Small intestine (tissue), 7 donors: ENCODE results near the gene NANOS2. TPM values are rescaled to one million over a fixed set of nuclear protein-coding genes. Genes with fewer than 3 reads are reported as not detected.
A peak's percentile ranks its signal among the peaks of the same experiment; 100 is the strongest.
"Not testable (repeated sequence)": the region's sequence is repeated elsewhere in the genome, so short reads cannot be mapped to it uniquely, and the experiment has no call there.

Experiments
- DNase-seq, 2 donors: peaks; one replicate each; pipeline versions ENCODE4 v3.0.0 to v3.0.0-alpha.2; 2013
- FAIRE-seq: peaks from 2 replicates; lab custom pipeline; 2012; peaks lifted over from hg19 to GRCh38; lab: Jason Lieb, UNC
- H3K27ac ChIP-seq, 3 donors: one replicate each; pipeline ENCODE4 v1.5.1; 2013; ENCODE audit warnings: low read length in 2 of 3, mild to moderate bottlenecking in 2 of 3, control low read depth in 1 of 3, inconsistent platforms in 1 of 3, low read depth in 1 of 3, moderate library complexity in 1 of 3
- H3K27me3 ChIP-seq, 3 donors: one replicate each; pipeline ENCODE4 v1.6.1; 2013; ENCODE audit warnings: low read length in 3 of 3, inconsistent platforms in 1 of 3; ENCODE audit not compliant: control insufficient read depth in 3 of 3, insufficient read depth in 3 of 3
- H3K36me3 ChIP-seq, 3 donors: one replicate each; pipeline ENCODE4 v1.6.1; 2013; ENCODE audit warnings: low read length in 3 of 3, inconsistent platforms in 1 of 3, low read depth in 1 of 3, mild to moderate bottlenecking in 1 of 3, moderate library complexity in 1 of 3; ENCODE audit not compliant: control insufficient read depth in 3 of 3, insufficient read depth in 2 of 3
- H3K4me1 ChIP-seq, 3 donors: one replicate each; pipeline ENCODE4 v1.6.1; 2013; ENCODE audit warnings: low read length in 2 of 3, inconsistent platforms in 1 of 3, low read depth in 1 of 3, mild to moderate bottlenecking in 1 of 3, moderate library complexity in 1 of 3; ENCODE audit not compliant: control insufficient read depth in 3 of 3, insufficient read depth in 2 of 3
- H3K4me3 ChIP-seq, 3 donors: one replicate each; pipeline ENCODE4 v1.5.1; 2013; ENCODE audit warnings: low read length in 3 of 3, control low read depth in 1 of 3, inconsistent platforms in 1 of 3, low read depth in 1 of 3, mild to moderate bottlenecking in 1 of 3, moderate library complexity in 1 of 3
- H3K9me3 ChIP-seq, 2 donors: one replicate each; pipeline ENCODE4 v1.6.1; 2013; ENCODE audit warnings: low read depth in 1 of 2, low read length in 1 of 2; ENCODE audit not compliant: control insufficient read depth in 2 of 2, insufficient read depth in 1 of 2
- WGBS, 3 donors: extraction: QIAGEN DNeasy Blood & Tissue Kit; methylation state at CpG; one replicate each; pipeline ENCODE4 v1.1.7; 2013; 5-methylcytosine and 5-hydroxymethylcytosine counted together
- polyA plus RNA-seq, 4 donors: library from polyadenylated mRNA; stranded (reverse) in 3 of 4; unstranded in 1 of 4; fragments of 200-250 nt in 3 of 4; fragments of 120-200 nt in 1 of 4; gene quantifications; one replicate each; pipeline versions ENCODE4 v1.2.1 to v1.2.3, GENCODE V29; 2013
- donor health status: healthy with polysubstance abuse.
- donor health status: control.
- donor health status: control.
- donor health status: Bipolar disorder and iron deficiency.
- donor health status: healthy.

The NANOS2 gene
- polyA plus RNA-seq, 4 donors: not detected

DNA sequence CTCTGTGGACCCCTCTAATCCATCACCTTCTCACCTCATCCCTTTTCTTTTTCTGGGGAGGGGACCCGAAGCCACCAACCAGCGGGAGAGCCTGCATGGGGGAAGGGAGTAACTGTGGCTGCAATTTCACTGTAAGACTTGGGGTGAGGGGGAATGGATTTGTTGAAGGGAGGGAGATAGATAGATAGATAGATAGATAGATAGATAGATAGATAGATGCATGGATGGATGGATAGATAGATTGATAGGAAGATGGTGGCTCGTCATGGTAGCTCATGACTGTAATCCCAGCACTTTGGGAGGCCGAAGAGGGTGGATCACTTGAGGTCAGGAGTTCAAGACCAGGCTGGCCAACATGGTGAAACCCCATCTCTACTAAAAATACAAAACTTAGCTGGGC lies 47.3 kb downstream of the NANOS2 start:
- Histone ChIP-seq H3K4me3 (peak overlapping the region in 2 of 3 donors; percentile 39 to 64), H3K36me3 (peaks cover 0 to 18% (median 0%) of the 10 kb centered on the region in 3 donors), H3K4me1 (peaks cover 0 to 14% (median 0%) of the 10 kb centered on the region in 3 donors), H3K27ac (peak overlapping the region in 2 of 3 donors; percentile 65 to 75)
- H3K27me3 ChIP-seq, DNase-seq, FAIRE-seq, H3K9me3 ChIP-seq: not testable (repeated sequence)
- 33 to 63% (median 52%) methylated on average over 3 to 4 of the region's 4 CpGs for WGBS, 3 donors

GRCh38 chr19:45866400-45867176 lies 48.0 kb downstream of the NANOS2 start:
- peaks cover 0 to 14% (median 0%) of the 10 kb centered on the region in 3 donors for H3K4me1 ChIP-seq
- no peaks in the 10 kb centered on the region for H3K9me3 ChIP-seq
- 9 to 47% (median 41%) methylated on average over 11 of the region's 11 CpGs for WGBS, 3 donors
- peaks cover 0 to 7% (median 0%) of the 10 kb centered on the region in 3 donors for H3K27me3 ChIP-seq
- peak; percentile 76 to 79 for DNase-seq
- peaks cover 0 to 12% (median 0%) of the 10 kb centered on the region in 3 donors for H3K36me3 ChIP-seq
- peak overlapping the region; percentile 17 to 64 (median 39) for H3K4me3 ChIP-seq
- FAIRE-seq: no peak
- peak overlapping the region; percentile 52 to 75 (median 65) for H3K27ac ChIP-seq

GRCh38 chr19:45865269-45865948 lies 49.2 kb downstream of the NANOS2 start:
- no peak for FAIRE-seq
- peak overlapping the region; percentile 37 to 75 (median 57) for H3K27ac ChIP-seq
- peak; percentile 35 to 36 for DNase-seq

DNA sequence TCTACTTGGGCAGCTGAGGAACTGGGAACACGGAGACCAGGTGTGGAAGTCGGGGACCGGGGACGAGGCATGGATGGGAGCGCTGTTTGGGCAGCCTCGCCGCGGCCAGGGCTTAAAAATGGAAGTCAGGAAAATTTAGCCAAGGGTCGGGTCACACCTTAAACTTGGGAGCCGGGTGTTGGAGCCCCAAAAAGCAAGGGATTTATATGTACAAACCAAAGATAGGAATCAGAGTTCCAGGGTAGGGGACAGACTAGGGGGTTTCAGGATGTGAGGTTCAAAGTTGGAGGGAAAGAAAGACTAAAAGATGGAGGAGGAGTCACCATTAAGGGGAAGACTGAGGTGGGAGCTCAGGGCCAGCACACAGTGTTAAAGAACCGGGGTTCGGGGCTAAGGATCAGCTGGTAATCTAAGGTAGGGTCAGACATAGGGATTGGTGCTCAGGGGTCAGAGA lies 49.9 kb downstream of the NANOS2 start:
- no peak for FAIRE-seq
- H3K36me3 ChIP-seq: peaks cover 0 to 18% (median 0%) of the 10 kb centered on the region in 3 donors
- peak in 1 of 2 donors; percentile 11 for DNase-seq
- peak overlapping the region; percentile 52 to 64 (median 61) for H3K4me3 ChIP-seq
- no peaks in the 10 kb centered on the region for H3K9me3 ChIP-seq
- H3K27me3 ChIP-seq: peaks cover 0 to 7% (median 0%) of the 10 kb centered on the region in 3 donors
- H3K4me1 ChIP-seq: peaks cover 0 to 14% (median 0%) of the 10 kb centered on the region in 3 donors
- peak overlapping the region; percentile 22 to 77 (median 75) for H3K27ac ChIP-seq
- 15 to 28% (median 28%) methylated on average over 12 of the region's 12 CpGs for WGBS, 3 donors

More at GRCh38 chr19:45865269-45865948, 49.2 kb downstream of the NANOS2 start:
- peak overlapping the region; percentile 52 to 64 (median 61) for H3K4me3 ChIP-seq
- peaks cover 0 to 12% (median 0%) of the 10 kb centered on the region in 3 donors for H3K36me3 ChIP-seq
- 10 to 50% (median 35%) methylated on average over 9 of the region's 9 CpGs for WGBS, 3 donors
- peaks cover 0 to 14% (median 0%) of the 10 kb centered on the region in 3 donors for H3K4me1 ChIP-seq
- no peaks in the 10 kb centered on the region for H3K9me3 ChIP-seq
- peaks cover 0 to 7% (median 0%) of the 10 kb centered on the region in 3 donors for H3K27me3 ChIP-seq

DNA sequence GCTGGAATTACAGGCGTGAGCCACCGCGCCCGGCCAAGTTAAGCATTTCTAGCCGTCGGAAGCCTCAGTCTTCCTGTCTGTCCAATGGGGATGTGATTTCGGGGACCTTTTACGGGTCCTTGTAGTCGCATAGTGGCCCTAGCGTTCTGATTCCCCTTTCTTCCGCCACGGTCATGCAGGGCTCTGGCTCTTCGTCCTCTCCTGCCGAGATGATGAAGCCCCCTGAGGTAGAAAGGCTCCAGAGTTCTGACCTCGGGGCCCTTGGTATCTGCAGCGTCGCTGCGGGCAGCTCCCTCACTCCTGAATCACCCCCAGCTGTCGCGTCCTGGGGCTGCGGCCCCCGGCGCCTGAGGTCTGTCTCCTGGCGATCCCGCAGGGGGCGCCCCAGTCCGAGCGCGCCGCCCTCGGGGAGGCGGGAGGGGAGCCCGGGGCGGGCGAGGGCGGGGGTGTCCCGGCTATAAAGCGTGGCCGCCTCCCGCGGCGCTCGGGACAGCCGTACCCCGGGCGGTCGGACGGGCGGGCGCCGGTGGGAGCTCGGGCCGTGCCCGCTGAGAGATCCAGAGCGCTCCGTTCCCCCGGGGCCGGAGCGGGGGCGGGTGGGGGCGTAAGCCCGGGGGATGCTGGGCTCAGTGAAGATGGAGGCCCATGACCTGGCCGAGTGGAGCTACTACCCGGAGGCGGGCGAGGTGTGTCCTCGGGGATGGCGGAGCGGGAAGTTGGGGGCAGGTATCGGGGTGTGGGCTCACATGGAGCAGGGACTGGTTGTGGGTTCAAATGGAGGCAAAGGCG lies 50.5 kb downstream of the NANOS2 start, which contains the start of gene FOXA3:
TSS of gene FOXA3 (plus strand) at position 487 of the 789 bp plus-strand sequence. CDS start at position 618, 131 bp downstream.
- Histone ChIP-seq H3K4me3 (peak within 1 kb of the TSS; percentile 52 to 74 (median 61)), H3K27me3 (peaks cover 0 to 7% (median 0%) of the 10 kb centered on the region in 3 donors), H3K4me1 (peaks cover 0 to 14% (median 0%) of the 10 kb centered on the region in 3 donors), H3K9me3 (no peaks in the 10 kb centered on the region), H3K36me3 (peaks cover 0 to 24% (median 5%) of the 10 kb centered on the region in 3 donors), H3K27ac (peak within 1 kb of the TSS; percentile 22 to 77 (median 75))
- 2% methylated on average over 49 to 71 of the region's 71 CpGs for WGBS, 3 donors
- DNase-seq (peak; percentile 80 to 91), FAIRE-seq (no peak)

DNA sequence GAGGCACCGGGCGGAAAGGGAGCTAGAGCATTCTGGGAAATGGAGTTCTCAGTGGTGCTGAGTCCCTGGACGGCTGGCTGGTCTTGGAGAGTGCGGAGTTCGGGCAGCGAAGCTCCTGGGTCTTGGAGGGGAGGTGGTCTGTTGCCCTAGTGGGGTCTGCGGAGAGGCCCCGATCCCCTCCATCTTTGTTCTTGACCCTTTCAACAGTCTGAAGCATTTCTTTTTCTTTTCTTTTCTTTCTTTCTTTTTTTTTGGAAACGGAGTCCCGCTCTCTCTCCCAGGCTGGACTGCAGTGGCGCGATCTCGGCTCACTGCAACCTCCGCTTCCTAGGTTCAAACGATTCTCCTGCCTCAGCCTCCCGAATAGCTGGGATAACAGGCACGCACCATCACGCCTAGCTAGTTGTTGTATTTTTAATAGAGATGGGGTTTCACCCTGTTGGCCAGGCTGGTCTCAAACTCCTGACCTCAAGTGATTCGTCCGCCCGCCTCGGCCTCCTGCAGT lies 51.2 kb downstream of the NANOS2 start:
- DNase-seq (no peak), FAIRE-seq (no peak)
- Histone ChIP-seq H3K27me3 (peaks cover 0 to 7% (median 0%) of the 10 kb centered on the region in 3 donors), H3K4me1 (peaks cover 0 to 14% (median 0%) of the 10 kb centered on the region in 3 donors), H3K27ac (peak overlapping the region in 1 of 3 donors; percentile 54), H3K4me3 (peak overlapping the region; percentile 51 to 74 (median 52)), H3K9me3 (no peaks in the 10 kb centered on the region), H3K36me3 (peaks cover 2 to 29% (median 8%) of the 10 kb centered on the region in 3 donors)
- WGBS, 3 donors: 3% methylated on average over 22 of the region's 22 CpGs
